HG03139 (cell line): Measurements from ENCODE around the gene CS.
A peak's percentile ranks its signal among the peaks of the same experiment; 100 is the strongest.
"Not testable (repeated sequence)": the region's sequence is repeated elsewhere in the genome, so short reads cannot be mapped to it uniquely, and the experiment has no call there.

ENCODE experiments used
- ATAC-seq: cut with Tn5 transposase; IDR thresholded peaks from one replicate; pipeline ENCODE4 v1.9.1; 2021; ENCODE audit not compliant: unreplicated experiment

Gene CS

GRCh38 chr12:56321027-56321426 lies 20.9 kb upstream of the CS start:
- no peak for ATAC-seq

GRCh38 chr12:56317675-56318074 lies 17.5 kb upstream of the CS start:
- ATAC-seq, result no peak

- peak; percentile 88 for ATAC-seq
These were observed 15.7 kb upstream of the CS start, which contains the start of gene CNPY2 for GRCh38 chr12:56315622-56316473. Gene CNPY2, minus strand, starts transcription at chr12:56315988. Its CDS starts 771 bp downstream, at chr12:56315217.

GRCh38 chr12:56315249-56315621 lies 15.1 kb upstream of the CS start:
- ATAC-seq, result no peak

- no peak for ATAC-seq
These were observed 10.9 kb upstream of the CS start for GRCh38 chr12:56311003-56311402.

GRCh38 chr12:56308714-56309113 lies 8.6 kb upstream of the CS start:
- ATAC-seq, result no peak

GRCh38 chr12:56307221-56307965 lies 7.3 kb upstream of the CS start:
- no peak for ATAC-seq

- no peak for ATAC-seq
These were observed 4.9 kb upstream of the CS start for GRCh38 chr12:56304872-56305590.

- ATAC-seq, result no peak
These were observed 4.1 kb upstream of the CS start for GRCh38 chr12:56304276-56304675.

GRCh38 chr12:56300644-56301464 lies 724 bp upstream of the CS start:
- no peak for ATAC-seq

- ATAC-seq, result no peak
These were observed 750 bp downstream of the CS start for GRCh38 chr12:56299308-56299852.

GRCh38 chr12:56298828-56299227 lies 1.3 kb downstream of the CS start:
- ATAC-seq, result no peak

- no peak for ATAC-seq
These were observed 2.7 kb downstream of the CS start for GRCh38 chr12:56297400-56297799.

- ATAC-seq, result no peak
These were observed 3.8 kb downstream of the CS start for GRCh38 chr12:56296295-56296694.

- ATAC-seq, result no peak
These were observed 6.3 kb downstream of the CS start for GRCh38 chr12:56293795-56294194.

GRCh38 chr12:56288705-56289387 lies 11.3 kb downstream of the CS start:
- ATAC-seq, result no peak

GRCh38 chr12:56286044-56286830 lies 13.9 kb downstream of the CS start:
- ATAC-seq, result no peak

- ATAC-seq, result not testable (repeated sequence)
These were observed 15.9 kb downstream of the CS start for GRCh38 chr12:56284263-56284662.

GRCh38 chr12:56282579-56282978 lies 17.6 kb downstream of the CS start:
- ATAC-seq, result no peak
